ENCODE measurements around the gene LRRC36. TPM values are rescaled to one million over a fixed set of nuclear protein-coding genes. Genes with fewer than 3 reads are reported as not detected.
A peak's percentile ranks its signal among the peaks of the same experiment; 100 is the strongest.

Gene LRRC36
- total RNA-seq, 1 donor from 2014 or later: not detected

DNA sequence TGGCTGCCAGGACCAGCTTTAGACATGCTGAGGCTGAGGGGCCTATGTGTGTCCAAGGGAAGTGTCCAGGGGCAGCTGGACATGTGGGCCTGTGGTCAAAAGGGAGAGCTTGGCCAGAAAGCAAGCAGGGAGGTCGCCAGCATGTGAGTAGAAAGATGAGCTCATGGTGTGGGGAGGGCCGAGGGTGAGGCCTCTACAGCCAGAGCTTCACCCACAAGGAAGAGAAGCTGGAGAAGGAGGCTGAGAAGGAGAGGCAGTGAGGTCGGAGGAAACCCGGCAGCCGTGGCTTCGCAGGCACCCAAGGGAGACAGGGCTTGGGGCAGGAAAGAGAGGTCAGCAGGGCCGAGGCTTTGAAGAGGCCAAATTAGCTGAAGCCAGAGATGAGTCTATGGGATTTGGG lies 100.3 kb downstream of the LRRC36 start:
- Histone ChIP-seq H3K36me3 (ENCODE audit: control insufficient read depth, insufficient read depth, low read length) (no peaks in the 10 kb centered on the region), H3K27me3 (ENCODE audit: control insufficient read depth, insufficient read depth, low read length) (no peaks in the 10 kb centered on the region), H3K4me3 (ENCODE audit: low read depth, low read length) (no peak overlapping the region)
- FAIRE-seq (no peak), DNase-seq (ENCODE audit: low read depth) (no peak)
- TF ChIP-seq, protein P1, sequence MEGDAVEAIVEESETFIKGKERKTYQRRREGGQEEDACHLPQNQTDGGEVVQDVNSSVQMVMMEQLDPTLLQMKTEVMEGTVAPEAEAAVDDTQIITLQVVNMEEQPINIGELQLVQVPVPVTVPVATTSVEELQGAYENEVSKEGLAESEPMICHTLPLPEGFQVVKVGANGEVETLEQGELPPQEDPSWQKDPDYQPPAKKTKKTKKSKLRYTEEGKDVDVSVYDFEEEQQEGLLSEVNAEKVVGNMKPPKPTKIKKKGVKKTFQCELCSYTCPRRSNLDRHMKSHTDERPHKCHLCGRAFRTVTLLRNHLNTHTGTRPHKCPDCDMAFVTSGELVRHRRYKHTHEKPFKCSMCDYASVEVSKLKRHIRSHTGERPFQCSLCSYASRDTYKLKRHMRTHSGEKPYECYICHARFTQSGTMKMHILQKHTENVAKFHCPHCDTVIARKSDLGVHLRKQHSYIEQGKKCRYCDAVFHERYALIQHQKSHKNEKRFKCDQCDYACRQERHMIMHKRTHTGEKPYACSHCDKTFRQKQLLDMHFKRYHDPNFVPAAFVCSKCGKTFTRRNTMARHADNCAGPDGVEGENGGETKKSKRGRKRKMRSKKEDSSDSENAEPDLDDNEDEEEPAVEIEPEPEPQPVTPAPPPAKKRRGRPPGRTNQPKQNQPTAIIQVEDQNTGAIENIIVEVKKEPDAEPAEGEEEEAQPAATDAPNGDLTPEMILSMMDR (IDR thresholded peaks at IDR 0.05; ENCODE audit: insufficient read depth, low read length, severe bottlenecking): no peak

DNA sequence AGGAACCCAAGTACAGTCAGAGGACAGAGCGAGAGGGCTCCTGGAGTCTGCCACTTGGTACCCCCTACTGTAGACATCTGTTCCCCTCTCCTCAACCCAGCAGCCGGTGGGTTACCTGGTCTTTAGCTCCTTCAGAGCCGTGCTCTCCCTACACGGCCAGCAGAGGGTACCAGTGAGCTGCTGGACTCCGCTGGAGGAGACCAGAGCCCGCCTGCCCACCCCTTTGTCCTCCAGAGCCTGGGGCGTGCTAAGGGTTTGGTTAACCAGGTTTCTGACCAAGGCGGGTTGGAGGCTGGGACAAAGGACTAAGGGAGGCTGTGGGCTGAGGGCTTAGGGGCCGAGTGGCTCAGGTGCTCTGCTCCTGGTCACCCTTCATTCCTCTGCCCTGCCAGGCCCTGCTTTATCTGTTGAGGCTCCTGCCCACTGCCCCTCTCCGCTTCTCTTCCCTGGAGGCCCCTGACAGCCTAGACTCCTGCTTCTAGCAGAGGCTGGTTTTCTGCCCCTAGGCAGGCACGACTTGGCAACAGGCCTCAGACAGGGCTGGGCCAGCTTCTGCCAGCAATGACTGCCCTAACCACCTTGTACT lies 101.6 kb downstream of the LRRC36 start:
- Histone ChIP-seq H3K36me3 (ENCODE audit: control insufficient read depth, insufficient read depth, low read length) (no peaks in the 10 kb centered on the region), H3K27me3 (ENCODE audit: control insufficient read depth, insufficient read depth, low read length) (no peaks in the 10 kb centered on the region)
- no peak for FAIRE-seq

DNA sequence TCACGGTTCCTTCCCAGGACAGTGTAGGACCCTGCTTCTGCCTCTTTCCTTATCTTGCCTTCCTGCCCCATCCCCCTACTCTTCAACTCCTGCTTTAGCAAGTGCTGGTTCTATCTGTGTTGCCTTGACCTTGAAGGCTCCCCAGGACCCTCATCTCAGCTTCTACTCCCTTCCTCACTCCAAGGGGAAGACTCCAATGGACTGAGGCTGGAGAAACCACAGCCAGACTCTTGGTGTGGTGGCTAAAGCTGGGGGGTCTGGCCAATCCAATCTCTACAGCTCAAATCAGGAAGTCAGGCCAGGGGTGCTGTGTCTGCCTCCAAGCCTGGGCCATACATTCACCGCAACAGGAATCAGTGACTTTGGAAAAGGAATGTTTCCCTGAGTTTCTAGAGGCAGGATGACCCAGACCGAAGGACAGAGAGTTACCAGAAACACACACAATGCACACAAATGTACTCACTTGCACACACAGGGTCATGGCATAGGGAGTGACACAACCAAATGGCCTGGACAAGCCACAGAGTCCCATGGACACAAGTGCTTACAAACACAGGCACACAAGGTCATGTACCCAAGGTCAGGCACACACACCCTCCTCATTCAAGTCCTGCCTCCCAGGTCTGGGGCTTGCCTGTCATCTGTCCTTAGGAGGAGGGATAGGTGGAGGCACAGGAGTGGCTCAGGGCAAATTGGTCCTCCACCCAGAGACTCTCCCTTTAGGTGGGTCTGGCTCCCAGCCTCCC lies 102.6 kb downstream of the LRRC36 start:
- FAIRE-seq (no peak), DNase-seq (ENCODE audit: low read depth) (no peak)
- Histone ChIP-seq H3K4me3 (ENCODE audit: low read depth, low read length) (no peak overlapping the region), H3K36me3 (ENCODE audit: control insufficient read depth, insufficient read depth, low read length) (no peaks in the 10 kb centered on the region), H3K27me3 (ENCODE audit: control insufficient read depth, insufficient read depth, low read length) (no peaks in the 10 kb centered on the region)
- TF ChIP-seq, protein P1 (IDR thresholded peaks at IDR 0.05; ENCODE audit: insufficient read depth, low read length, severe bottlenecking): no peak

More for the DNA sequence above, 101.6 kb downstream of the LRRC36 start:
- peak; percentile 42 for DNase-seq (ENCODE audit: low read depth)
- no peak overlapping the region for H3K4me3 ChIP-seq (ENCODE audit: low read depth, low read length)
- TF ChIP-seq, protein P1 (IDR thresholded peaks at IDR 0.05; ENCODE audit: insufficient read depth, low read length, severe bottlenecking): peak; percentile 94

DNA sequence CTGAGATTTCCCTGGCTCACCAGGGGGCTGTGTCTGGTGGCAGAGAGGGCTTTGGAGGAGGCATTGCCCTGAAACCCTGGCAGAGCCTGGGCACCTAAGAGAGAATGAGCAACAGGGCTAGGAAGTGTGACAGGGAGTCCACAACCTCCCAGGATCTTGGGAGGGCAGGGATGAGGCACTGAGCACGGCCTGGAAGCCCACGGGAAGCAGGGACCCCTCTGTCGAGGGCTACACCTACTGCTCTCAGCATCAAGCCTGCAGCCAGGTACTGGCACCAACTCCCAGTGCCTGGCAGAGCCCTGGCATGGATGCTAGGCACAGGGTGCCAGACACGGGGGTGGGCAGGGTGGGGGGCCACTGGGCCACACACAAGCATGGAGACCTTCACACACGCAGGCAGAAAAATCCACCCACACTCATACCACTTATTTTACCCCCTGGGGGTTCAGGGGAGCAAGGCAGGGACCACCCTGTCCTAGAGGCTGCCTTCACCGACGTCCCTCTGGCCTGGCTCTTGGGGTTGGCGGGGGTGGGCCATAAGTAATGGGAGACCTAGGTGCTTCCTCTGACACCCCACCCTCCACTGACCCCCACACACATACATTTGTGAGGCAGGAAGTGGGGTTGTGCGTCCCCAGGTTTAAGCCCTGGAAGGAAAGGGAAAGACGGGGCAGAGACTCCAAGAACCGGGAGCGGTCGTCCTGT lies 103.3 kb downstream of the LRRC36 start:
- TF ChIP-seq, protein P1 (IDR thresholded peaks at IDR 0.05; ENCODE audit: insufficient read depth, low read length, severe bottlenecking): no peak
- no peaks in the 10 kb centered on the region for H3K27me3 ChIP-seq (ENCODE audit: control insufficient read depth, insufficient read depth, low read length)
- no peaks in the 10 kb centered on the region for H3K36me3 ChIP-seq (ENCODE audit: control insufficient read depth, insufficient read depth, low read length)
- H3K4me3 ChIP-seq (ENCODE audit: low read depth, low read length): peak overlapping the region; percentile 45
- no peak for FAIRE-seq
- no peak for DNase-seq (ENCODE audit: low read depth)

DNA sequence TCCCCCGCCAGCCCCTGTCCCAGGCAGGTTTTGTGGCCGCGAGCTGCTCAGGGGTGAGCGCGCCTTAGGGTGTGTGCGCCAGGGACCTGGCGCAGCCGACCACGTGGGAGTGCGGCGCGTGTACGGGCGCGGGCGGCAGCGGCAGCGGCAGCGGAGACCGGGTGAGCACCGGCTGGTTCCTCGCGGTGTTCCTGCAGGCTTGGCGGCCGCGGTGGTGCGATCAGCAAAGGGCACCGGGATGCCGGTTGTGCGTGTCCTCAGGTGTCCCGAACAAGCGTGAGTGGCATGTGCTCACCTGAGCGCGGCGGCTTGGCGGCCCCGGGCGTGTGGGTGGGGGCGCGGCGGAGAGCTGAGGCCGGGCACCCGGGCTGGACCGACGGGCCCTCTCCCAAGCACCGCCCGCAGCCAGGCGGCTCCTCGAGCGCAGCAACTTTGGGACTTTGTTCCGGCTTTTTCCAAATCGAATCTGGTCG lies 103.9 kb downstream of the LRRC36 start:
- TF ChIP-seq, protein P1 (IDR thresholded peaks at IDR 0.05; ENCODE audit: insufficient read depth, low read length, severe bottlenecking): no peak
- DNase-seq (ENCODE audit: low read depth) (no peak), FAIRE-seq (no peak)

More for the DNA sequence above, 103.9 kb downstream of the LRRC36 start:
- H3K27me3 ChIP-seq (ENCODE audit: control insufficient read depth, insufficient read depth, low read length): no peaks in the 10 kb centered on the region
- no peaks in the 10 kb centered on the region for H3K36me3 ChIP-seq (ENCODE audit: control insufficient read depth, insufficient read depth, low read length)
- H3K4me3 ChIP-seq (ENCODE audit: low read depth, low read length): peak overlapping the region; percentile 45
